IMR-90 (cell line): ENCODE measurements around the gene CDKL5. TPM values are rescaled to one million over a fixed set of nuclear protein-coding genes. Genes with fewer than 3 reads are reported as not detected.

Experiments used
- ATAC-seq: fragments of 200-7000 bp; cut with Tn5 transposase; 2 replicates; pipeline ENCODE4 v1.9.1; 2020; ENCODE audit warnings: low read depth, mild to moderate bottlenecking, moderate library complexity
- BruUV-seq: library from RNA; stranded (reverse); fragments of 400-500 nt; replicated peaks from 2 replicates; lab custom pipeline; 2021; lab: Mats Ljungman, UMichigan
- CTCF ChIA-PET: fragments of 300-600 bp; formaldehyde crosslinking; extraction: SDS; loops from one replicate; lab custom pipeline; 2021; ENCODE audit warnings: antibody characterized with exemption; lab: Yijun Ruan, JAX
- POLR2A ChIA-PET: fragments of 300-600 bp; sonication (Branson Sonifier 250); formaldehyde crosslinking; loops from one replicate; lab custom pipeline; 2022; ENCODE audit warnings: antibody characterized with exemption; ENCODE audit not compliant: unreplicated experiment; lab: Charles Lee
- DNase-seq: peaks from one replicate; pipeline ENCODE4 v3.0.0; 2013
- H2AFZ ChIP-seq: replicated peaks from 2 replicates; pipeline ENCODE3; 2013; ENCODE audit warnings: low read length, mild to moderate bottlenecking; ENCODE audit not compliant: poor library complexity
- H2AK5ac ChIP-seq: 2 replicates; pipeline ENCODE4 v1.6.1; 2013; ENCODE audit warnings: low read depth, low read length, inconsistent platforms
- H2AK9ac ChIP-seq: replicated peaks from 2 replicates; pipeline ENCODE3; 2013; ENCODE audit warnings: mild to moderate bottlenecking, low read depth, low read length, moderate library complexity; ENCODE audit not compliant: poor library complexity
- H2BK120ac ChIP-seq: 2 replicates; pipeline ENCODE4 v1.6.1; 2013; ENCODE audit warnings: low read depth, low read length, inconsistent platforms
- H2BK15ac ChIP-seq: 3 replicates; pipeline ENCODE4 v1.6.1; 2013; ENCODE audit warnings: low read depth, low read length, inconsistent platforms
- H2BK20ac ChIP-seq: 2 replicates; pipeline ENCODE4 v1.6.1; 2013; ENCODE audit warnings: low read depth, mild to moderate bottlenecking, inconsistent platforms, low read length, moderate library complexity
- H2BK5ac ChIP-seq: 2 replicates; pipeline ENCODE4 v1.6.1; 2013; ENCODE audit warnings: mild to moderate bottlenecking, low read depth, low read length, inconsistent platforms; ENCODE audit not compliant: poor library complexity, severe bottlenecking
- H3K14ac ChIP-seq: replicated peaks from 2 replicates; pipeline ENCODE4 v1.6.1; 2013; ENCODE audit warnings: low read depth, low read length, inconsistent platforms
- H3K18ac ChIP-seq: 2 replicates; pipeline ENCODE4 v1.6.1; 2013; ENCODE audit warnings: low read depth, low read length, control low read depth
- H3K23ac ChIP-seq: 2 replicates; pipeline ENCODE4 v1.6.1; 2013; ENCODE audit warnings: low read depth, low read length, inconsistent platforms
- H3K27ac ChIP-seq: 2 replicates; pipeline ENCODE4 v1.5.1; 2013; ENCODE audit warnings: mild to moderate bottlenecking, control low read depth, low read length; ENCODE audit not compliant: insufficient read depth
- H3K27me3 ChIP-seq: 2 replicates; pipeline ENCODE4 v1.6.1; 2013; ENCODE audit warnings: low read length; ENCODE audit not compliant: control insufficient read depth, insufficient read depth
- H3K36me3 ChIP-seq: 2 replicates; pipeline ENCODE4 v1.6.1; 2013; ENCODE audit warnings: low read length, mixed read lengths; ENCODE audit not compliant: control insufficient read depth, insufficient read depth
- H3K4ac ChIP-seq: 2 replicates; pipeline ENCODE4 v1.6.1; 2013; ENCODE audit warnings: low read depth, low read length, inconsistent platforms
- H3K4me1 ChIP-seq: 2 replicates; pipeline ENCODE4 v1.6.1; 2013; ENCODE audit warnings: low read length, mixed read lengths; ENCODE audit not compliant: control insufficient read depth, insufficient read depth
- H3K4me2 ChIP-seq: 2 replicates; pipeline ENCODE4 v1.6.1; 2013; ENCODE audit warnings: low read depth, mild to moderate bottlenecking, control low read depth, low read length, moderate library complexity
- H3K4me3 ChIP-seq: 2 replicates; pipeline ENCODE4 v1.5.1; 2013; ENCODE audit warnings: low read depth, mild to moderate bottlenecking, control low read depth, low read length, moderate library complexity; ENCODE audit not compliant: insufficient read depth
- H3K56ac ChIP-seq: 2 replicates; pipeline ENCODE4 v1.6.1; 2013; ENCODE audit warnings: low read length, inconsistent platforms; ENCODE audit not compliant: insufficient read depth; ENCODE audit errors: extremely low read depth
- H3K79me1 ChIP-seq, 2 experiments: 2 replicates each; pipeline ENCODE4 v1.6.1; 2013; ENCODE audit warnings: low read length in 2 of 2, inconsistent platforms in 1 of 2, low read depth in 1 of 2
- H3K9ac ChIP-seq: 2 replicates; pipeline ENCODE4 v1.6.1; 2013; ENCODE audit warnings: low read depth, low read length, control low read depth
- H3K9me1 ChIP-seq: 2 replicates; pipeline ENCODE4 v1.6.1; 2013; ENCODE audit warnings: low read length, inconsistent platforms; ENCODE audit not compliant: insufficient read depth
- H3K9me3 ChIP-seq: 2 replicates; pipeline ENCODE4 v1.6.1; 2013; ENCODE audit warnings: low read length; ENCODE audit not compliant: control insufficient read depth, insufficient read depth
- H4K20me1 ChIP-seq: 2 replicates; pipeline ENCODE4 v1.6.1; 2013; ENCODE audit warnings: low read length, inconsistent platforms; ENCODE audit not compliant: insufficient read depth
- H4K5ac ChIP-seq: 2 replicates; pipeline ENCODE4 v1.6.1; 2013; ENCODE audit warnings: mild to moderate bottlenecking, low read depth, low read length, control low read depth
- H4K8ac ChIP-seq, 2 experiments: 2 replicates each; pipeline ENCODE4 v1.6.1; 2013; ENCODE audit warnings: low read depth in 2 of 2, low read length in 2 of 2, control low read depth in 1 of 2, inconsistent platforms in 1 of 2
- H4K91ac ChIP-seq: 2 replicates; pipeline ENCODE4 v1.6.1; 2013; ENCODE audit warnings: low read depth, low read length, inconsistent platforms; ENCODE audit not compliant: insufficient read depth
- CEBPB ChIP-seq: IDR thresholded peaks from 2 replicates; pipeline ENCODE4 v1.6.1; 2012; ENCODE audit warnings: low read depth, low read length, improper control_type of control experiment
- CHD1 ChIP-seq: IDR thresholded peaks from 2 replicates; pipeline ENCODE4 v1.6.1; 2012; ENCODE audit warnings: low read depth, low read length, improper control_type of control experiment
- WGBS, 2 experiments: methylation state at CpG; one replicate each; pipeline versions ENCODE4 v1.1.5 to v1.1.7; 2013; ENCODE audit warnings: missing lambda C conversion rate in 2 of 2; ENCODE audit not compliant: insufficient read length in 1 of 2; ENCODE audit errors: extremely low coverage in 2 of 2; 5-methylcytosine and 5-hydroxymethylcytosine counted together
- dilution Hi-C: fragments of 300-500 bp; cut with HindIII; formaldehyde crosslinking; loops from one replicate; pipeline ENCODE4 v1.14.3; 2018; ENCODE audit warnings: low sequenced_read_pairs; ENCODE audit not compliant: unreplicated experiment
- in situ Hi-C: fragments of 300-500 bp; cut with MboI; formaldehyde crosslinking; loops from 3 replicates; pipeline ENCODE4 v1.14.3; 2019; ENCODE audit warnings: low sequenced_read_pairs, inconsistent platforms, mixed read lengths
- intact Hi-C: fragments of 100-400 bp; cut with micrococcal nuclease; formaldehyde crosslinking; loops from 2 replicates; pipeline ENCODE4 v1.10.0; 2022
- polyA plus RNA-seq, 3 experiments: library from polyadenylated mRNA; depleted of rRNA; stranded (reverse); fragments of >200 nt; gene quantifications; 2 replicates each; pipeline ENCODE4 v1.2.3, GENCODE V29; 2012; ENCODE audit warnings: low replicate concordance in 1 of 3
- total RNA-seq: library from RNA; depleted of rRNA; stranded (reverse); fragments of >200 nt; gene quantifications from 2 replicates; pipeline ENCODE4 v1.2.3, GENCODE V29; 2012

Gene CDKL5
- total and polyA plus RNA-seq, 2 of the 4 experiments (the other 2 are of a cell fraction): 3.5 to 9.7 TPM

- dilution Hi-C loops: no loop called here
- ChIA-PET POLR2A (no interaction called here), CTCF (interaction anchor here (0.6 kb wide), 1 partner anchor 43 kb away, joined by 3 read pairs; no protein-coding TSS in a partner anchor)
- H2BK5ac ChIP-seq: peak overlapping the region; percentile 93
- H3K14ac ChIP-seq: peak overlapping the region; percentile 89
- peak overlapping the region; percentile 45; the same call in 1 of the 2 replicates for H4K91ac ChIP-seq
- no peaks in the 10 kb centered on the region for H3K9me1 ChIP-seq
- no CpG with 5 or more reads among the region's 4 CpGs for WGBS, 2 experiments
- H3K9me3 ChIP-seq: no peaks in the 10 kb centered on the region
- peak overlapping the region; percentile 86; the same call in 1 of the 2 replicates for H3K4me2 ChIP-seq
- H3K27ac ChIP-seq: peak overlapping the region; percentile 99; the same call in 1 of the 2 replicates
- H2BK20ac ChIP-seq: peak overlapping the region; percentile 95
- peak overlapping the region in 1 of 2 experiments; percentile 62; a peak in 1 of 4 replicates for H4K8ac ChIP-seq
- no TSS peak for BruUV-seq
- intact Hi-C loops: loop anchor here (1.0 to 10.0 kb wide), 2 partner anchors 152 to 194 kb away; no protein-coding TSS in a partner anchor
- H3K27me3 ChIP-seq: no peaks in the 10 kb centered on the region
- no peaks in the 10 kb centered on the region for H3K36me3 ChIP-seq
- peak overlapping the region; percentile 96 for H2BK120ac ChIP-seq
- peaks cover 0 to 4% of the 10 kb centered on the region in 2 experiments; a peak in 1 of 4 replicates for H3K79me1 ChIP-seq
- peak; percentile 24 for DNase-seq
- H3K18ac ChIP-seq: peak overlapping the region; percentile 99
- H3K9ac ChIP-seq: peak overlapping the region; percentile 58; the same call in 1 of the 2 replicates
- peak overlapping the region; percentile 79; the same call in 1 of the 2 replicates for H3K56ac ChIP-seq
- no peak overlapping the region; the same call in 2 of the 3 replicates for H2BK15ac ChIP-seq
- H3K23ac ChIP-seq: no peak overlapping the region; the same call in 1 of the 2 replicates
- TF ChIP-seq CEBPB (peak; percentile 20; the same call in 1 of the 2 replicates), CHD1 (no peak)
- in situ Hi-C loops: loop anchor here (10.0 kb wide), 1 partner anchor 262 kb away; no protein-coding TSS in a partner anchor
- no peak overlapping the region for H2AK9ac ChIP-seq
- H4K5ac ChIP-seq: peak overlapping the region; percentile 94
- peaks cover 3% of the 10 kb centered on the region; the same call in 1 of the 2 replicates for H3K4me1 ChIP-seq
- H3K4ac ChIP-seq: peak overlapping the region; percentile 82; the same call in 1 of the 2 replicates
- H2AFZ ChIP-seq: no peak overlapping the region
- H4K20me1 ChIP-seq: no peaks in the 10 kb centered on the region
- ATAC-seq: no peak
- H3K4me3 ChIP-seq: no peak overlapping the region
- peak overlapping the region; percentile 24; the same call in 1 of the 2 replicates for H2AK5ac ChIP-seq
Measured at GRCh38 chrX:18422886-18423285, 2.5 kb upstream of the CDKL5 start.
